ENCODE data around the gene VPREB3. TPM values are rescaled to one million over a fixed set of nuclear protein-coding genes. Genes with fewer than 3 reads are reported as not detected.

VPREB3 gene
- total RNA-seq, 1 experiment from 2014 or later: 2.4 TPM

GRCh38 chr22:23786261-23786710 lies 32.1 kb upstream of the VPREB3 start:
- ATAC-seq: no peak
- Histone ChIP-seq H2AFZ (ENCODE audit: low read depth, low read length, poor library complexity, severe bottlenecking) (no peak overlapping the region), H3K27ac (ENCODE audit: low read depth, low read length) (peak overlapping the region; percentile 98), H3K27me3 (ENCODE audit: insufficient read depth, low read length) (no peaks in the 10 kb centered on the region), H3K4me2 (ENCODE audit: low read length) (peak overlapping the region; percentile 92), H3K4me3 (replicated peaks in 1 of 2; ENCODE audit: low read depth in 1 of 2, low read length in 2 of 2) (peak overlapping the region; percentile 77 to 89), H3K9me3 (ENCODE audit: control insufficient read depth in 1 of 2, insufficient read depth in 1 of 2, low read depth in 1 of 2, low read length in 2 of 2) (no peaks in the 10 kb centered on the region), H4K20me1 (ENCODE audit: insufficient read depth) (peaks cover 8% of the 10 kb centered on the region; the same call in 1 of the 2 replicates), H3K4me1 (ENCODE audit: control insufficient read depth in 1 of 2, insufficient read depth in 2 of 2, low read length in 2 of 2) (peaks cover 22 to 34% of the 10 kb centered on the region in 2 experiments), H3K9ac (ENCODE audit: low read length) (peak overlapping the region; percentile 98), H3K79me2 (ENCODE audit: insufficient read depth, low read length) (peaks cover 40% of the 10 kb centered on the region), H3K36me3 (ENCODE audit: control insufficient read depth in 1 of 2, insufficient read depth in 2 of 2, low read length in 2 of 2) (no peaks in the 10 kb centered on the region), H3K9me2 (ENCODE audit: insufficient read depth) (no peaks in the 10 kb centered on the region)
- no peak for DNase-seq (ENCODE audit: low read depth, low spot score)
- CTCF ChIA-PET: interaction anchor here (0.6 to 1.3 kb wide), 3 partner anchors 13 to 143 kb away, joined by 3 to 6 read pairs (median 3); partner anchors contain the start of gene MMP11
- TF ChIP-seq POLR2A (IDR thresholded peaks at IDR 0.05; ENCODE audit: borderline replicate concordance, extremely low read depth, insufficient read depth, insufficient read length) (no peak), MAX (IDR thresholded peaks at IDR 0.05) (no peak), ZBTB33 (IDR thresholded peaks at IDR 0.05; ENCODE audit: extremely low read depth, insufficient replicate concordance, low read length) (no peak), RAD21 (IDR thresholded peaks at IDR 0.05; ENCODE audit: low read depth) (no peak), JUND (IDR thresholded peaks at IDR 0.05) (no peak), FOSL1 (IDR thresholded peaks at IDR 0.05; ENCODE audit: low read depth) (no peak), ELF1 (IDR thresholded peaks at IDR 0.05; ENCODE audit: borderline replicate concordance, low read depth) (no peak)
- POLR2A ChIA-PET: interaction anchor here (0.7 to 2.6 kb wide), 4 partner anchors 14 to 69 kb away, joined by 3 to 22 read pairs (median 4); partner anchors contain the start of gene MMP11
- RAD21 ChIA-PET (ENCODE audit: low non-redundant PET in 1 of 2, low total read pairs in 2 of 2, uncharacterized antibody in 2 of 2, unreplicated experiment in 2 of 2): no interaction called here
- intact Hi-C loops (cut with micrococcal nuclease): no loop called here
- TSS peak; percentile 95 for BruUV-seq (replicated peaks)

GRCh38 chr22:23784215-23784732 lies 30.0 kb upstream of the VPREB3 start:
- H3K9ac ChIP-seq (ENCODE audit: low read length): no peak overlapping the region
- intact Hi-C loops (cut with micrococcal nuclease): no loop called here
- no peak overlapping the region for H3K4me2 ChIP-seq (ENCODE audit: low read length)
- peaks cover 20% of the 10 kb centered on the region for H3K79me2 ChIP-seq (ENCODE audit: insufficient read depth, low read length)
- H3K9me3 ChIP-seq (ENCODE audit: control insufficient read depth in 1 of 2, insufficient read depth in 1 of 2, low read depth in 1 of 2, low read length in 2 of 2): no peaks in the 10 kb centered on the region
- ATAC-seq (no peak), DNase-seq (ENCODE audit: low read depth, low spot score) (no peak)
- no peaks in the 10 kb centered on the region for H3K27me3 ChIP-seq (ENCODE audit: insufficient read depth, low read length)
- no peak overlapping the region for H3K27ac ChIP-seq (ENCODE audit: low read depth, low read length)
- H3K36me3 ChIP-seq (ENCODE audit: control insufficient read depth in 1 of 2, insufficient read depth in 2 of 2, low read length in 2 of 2): no peaks in the 10 kb centered on the region
- H3K4me3 ChIP-seq (replicated peaks in 1 of 2; ENCODE audit: low read depth in 1 of 2, low read length in 2 of 2): no peak overlapping the region
- H2AFZ ChIP-seq (ENCODE audit: low read depth, low read length, poor library complexity, severe bottlenecking): no peak overlapping the region
- H3K9me2 ChIP-seq (ENCODE audit: insufficient read depth): no peaks in the 10 kb centered on the region
- no TSS peak for BruUV-seq (replicated peaks)
- POLR2A ChIA-PET: no interaction called here
- peaks cover 25 to 41% of the 10 kb centered on the region in 2 experiments for H3K4me1 ChIP-seq (ENCODE audit: control insufficient read depth in 1 of 2, insufficient read depth in 2 of 2, low read length in 2 of 2)
- H4K20me1 ChIP-seq (ENCODE audit: insufficient read depth): peaks cover 8% of the 10 kb centered on the region; the same call in 1 of the 2 replicates
- RAD21 ChIA-PET (ENCODE audit: low non-redundant PET in 1 of 2, low total read pairs in 2 of 2, uncharacterized antibody in 2 of 2, unreplicated experiment in 2 of 2): no interaction called here
- CTCF ChIA-PET: no interaction called here
- TF ChIP-seq POLR2AphosphoS5 (IDR thresholded peaks at IDR 0.05; ENCODE audit: low read depth, low read length): no peak
- no peak for TF ChIP-seq MAX (IDR thresholded peaks at IDR 0.05)
- TF ChIP-seq CBX3 (IDR thresholded peaks at IDR 0.05; ENCODE audit: low read depth): no peak
- TF ChIP-seq TCF7L2 (IDR thresholded peaks at IDR 0.05; ENCODE audit: borderline replicate concordance, extremely low read depth, insufficient read depth, insufficient read length): no peak
- no peak for TF ChIP-seq ZFX (IDR thresholded peaks at IDR 0.05)
- no peak for TF ChIP-seq YY1 (IDR thresholded peaks at IDR 0.05; ENCODE audit: extremely low read depth, insufficient replicate concordance, low read depth, low read length)
- no peak for TF ChIP-seq ATF3 (IDR thresholded peaks at IDR 0.05)
- no peak for TF ChIP-seq FOSL1 (IDR thresholded peaks at IDR 0.05; ENCODE audit: low read depth)
- TF ChIP-seq EGR1 (IDR thresholded peaks at IDR 0.05; ENCODE audit: low read depth): no peak
- no peak for TF ChIP-seq CTCF (IDR thresholded peaks at IDR 0.05 in 2 of 3, conservative IDR thresholded peaks at IDR 0.05 in 1 of 3; ENCODE audit: borderline replicate concordance in 1 of 3, insufficient read depth in 1 of 3, low read depth in 2 of 3, low read length in 2 of 3)

All from HCT116 (cell line).